ENCODE data around the gene MRGPRX2. TPM values are rescaled to one million over a fixed set of nuclear protein-coding genes. Genes with fewer than 3 reads are reported as not detected.

The MRGPRX2 gene
- total RNA-seq, 1 donor from 2014 or later = not detected

DNA sequence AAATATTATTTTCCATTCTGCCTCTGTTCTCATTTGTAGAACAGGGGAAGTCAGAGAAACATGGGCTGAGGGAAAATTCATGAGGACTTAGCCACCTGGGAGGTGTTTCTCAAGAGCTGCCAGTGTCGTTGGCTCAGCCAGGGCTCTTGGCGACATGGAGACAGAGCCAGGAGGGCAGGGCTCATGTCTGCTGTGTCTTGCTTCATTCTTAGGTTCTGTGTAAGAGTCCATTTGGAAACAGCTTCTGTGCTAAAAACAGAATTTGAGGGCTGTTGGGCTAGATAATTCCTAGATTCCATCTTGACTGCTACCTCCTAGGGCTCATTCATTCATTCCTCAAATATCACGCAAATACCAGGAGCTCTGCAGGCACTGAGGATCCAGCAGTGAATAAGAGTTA, 15.1 kb upstream of the MRGPRX2 start:
- no peak for DNase-seq

DNA sequence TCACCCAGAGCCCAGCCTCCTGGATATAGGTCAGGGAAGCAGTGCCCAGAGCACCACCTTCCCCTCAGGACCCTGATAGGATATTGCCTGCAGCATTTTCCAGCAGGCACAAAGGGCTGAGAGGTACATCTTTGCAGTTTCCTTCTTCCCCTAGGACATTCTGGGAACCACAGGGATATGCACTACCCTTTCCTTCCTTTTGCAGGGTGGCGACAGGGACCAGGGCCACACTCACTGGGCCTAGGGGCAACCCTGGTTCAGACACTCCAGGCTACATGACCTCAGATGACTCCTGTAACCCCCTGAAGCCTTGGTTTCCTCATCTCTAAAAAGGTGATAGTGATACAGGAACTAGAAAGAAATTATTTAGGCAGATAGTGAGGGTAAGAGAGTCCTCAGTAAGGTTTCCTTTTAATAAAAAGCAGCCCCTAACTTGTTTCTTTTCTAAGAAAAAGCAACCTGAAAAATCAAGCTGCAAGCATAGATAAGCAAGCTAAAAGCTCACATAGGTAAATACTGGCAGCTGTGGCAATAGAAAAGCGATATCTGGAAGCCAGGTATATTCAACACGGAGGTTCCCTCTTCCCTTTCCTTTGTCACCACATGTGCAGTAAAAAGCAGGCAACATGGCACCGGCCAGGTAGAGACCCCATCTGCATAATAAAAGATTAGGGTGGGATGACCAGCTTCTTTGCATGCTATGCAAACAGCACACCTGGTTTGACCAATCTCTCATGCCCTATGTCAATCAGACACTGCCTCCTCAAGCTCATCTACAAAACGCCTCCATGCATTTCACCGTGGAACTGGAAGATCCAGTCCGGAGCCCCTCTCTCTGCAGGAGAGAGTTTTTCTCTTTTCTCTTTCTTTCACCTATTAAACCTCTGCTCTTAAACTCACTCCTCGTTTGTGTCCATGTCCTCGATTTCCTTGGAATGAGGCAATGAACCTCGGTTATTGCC, 13.2 kb upstream of the MRGPRX2 start:
- no peak for DNase-seq

DNA sequence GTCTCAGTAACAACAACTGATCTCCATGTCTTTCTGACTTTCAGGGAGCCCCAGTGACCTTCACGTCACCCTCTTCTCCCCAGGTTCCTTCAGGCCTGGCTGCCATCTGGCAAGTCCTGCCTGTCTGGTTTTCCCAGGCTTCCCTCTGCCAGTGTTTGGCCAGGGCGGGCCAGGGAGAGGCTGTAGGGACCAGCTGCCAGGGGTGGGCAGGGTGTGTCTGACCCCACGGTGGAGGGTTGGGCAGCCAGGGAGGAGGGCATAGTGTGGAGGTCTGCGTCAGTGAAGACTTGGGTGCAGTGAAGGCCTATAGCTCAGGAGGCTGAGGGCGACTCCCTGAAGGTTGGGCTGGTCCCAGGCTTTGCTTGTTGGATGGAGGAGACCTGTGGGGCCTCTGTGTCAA, 11.9 kb upstream of the MRGPRX2 start:
- DNase-seq = no peak

DNA sequence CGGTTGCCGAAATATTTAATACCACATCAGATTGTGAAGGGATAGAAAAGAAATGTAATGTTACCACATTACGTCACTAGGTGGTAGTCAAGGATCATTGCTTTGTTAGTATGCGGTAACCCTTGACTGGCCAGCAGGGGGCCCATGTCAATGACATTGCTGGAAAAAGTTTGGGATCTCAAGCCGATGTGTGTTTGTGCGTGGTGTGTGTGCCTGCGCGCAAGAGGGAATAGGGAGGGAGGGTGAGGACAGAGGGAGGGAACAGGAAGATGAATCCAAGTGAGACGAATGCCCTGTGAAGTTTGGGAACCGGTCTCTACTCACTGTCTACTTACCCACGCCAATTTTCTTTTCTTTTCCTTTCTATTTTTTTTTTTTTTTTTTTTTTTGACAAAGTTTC, 10.7 kb upstream of the MRGPRX2 start:
- peak; percentile 31 for DNase-seq

DNA sequence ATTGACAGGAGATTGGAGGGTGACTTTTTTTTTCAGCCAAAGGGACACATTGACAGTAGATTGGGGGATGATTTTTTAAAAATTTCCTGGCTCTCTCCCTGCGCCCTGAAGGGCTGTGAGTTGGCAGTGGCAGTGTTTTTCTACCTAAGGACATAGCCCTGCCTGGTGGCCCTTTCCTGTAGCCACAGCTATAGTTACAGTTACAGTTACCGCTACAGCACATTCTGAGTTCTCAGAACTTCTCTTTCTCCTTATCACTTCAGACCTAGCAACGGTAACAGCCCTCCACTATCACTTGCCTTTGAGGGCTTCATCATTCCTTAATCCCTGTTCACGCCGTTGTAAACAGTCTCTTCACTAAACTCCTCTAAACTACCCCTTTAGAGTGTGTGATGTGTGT, 684 bp downstream of the MRGPRX2 start:
- no peak for DNase-seq

DNA sequence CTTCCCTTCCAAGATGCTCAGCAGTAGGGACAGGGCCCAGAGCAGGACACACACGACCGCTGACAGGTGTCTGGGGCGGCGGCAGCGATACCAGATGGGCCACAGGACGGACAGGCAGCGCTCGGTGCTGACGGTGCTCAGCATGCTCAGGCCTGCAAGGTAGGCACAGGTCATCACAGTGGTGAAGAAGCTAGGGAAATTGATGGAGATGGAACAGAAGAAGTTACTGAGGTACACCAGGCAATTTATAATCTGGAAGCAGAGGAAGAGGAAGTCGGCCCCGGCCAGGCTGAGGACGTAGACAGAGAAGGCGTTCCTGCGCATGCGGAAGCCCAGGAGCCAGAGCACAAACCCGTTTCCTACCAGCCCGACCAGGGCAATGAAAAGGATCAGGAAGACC, 4.6 kb downstream of the MRGPRX2 start:
- DNase-seq = no peak

DNA sequence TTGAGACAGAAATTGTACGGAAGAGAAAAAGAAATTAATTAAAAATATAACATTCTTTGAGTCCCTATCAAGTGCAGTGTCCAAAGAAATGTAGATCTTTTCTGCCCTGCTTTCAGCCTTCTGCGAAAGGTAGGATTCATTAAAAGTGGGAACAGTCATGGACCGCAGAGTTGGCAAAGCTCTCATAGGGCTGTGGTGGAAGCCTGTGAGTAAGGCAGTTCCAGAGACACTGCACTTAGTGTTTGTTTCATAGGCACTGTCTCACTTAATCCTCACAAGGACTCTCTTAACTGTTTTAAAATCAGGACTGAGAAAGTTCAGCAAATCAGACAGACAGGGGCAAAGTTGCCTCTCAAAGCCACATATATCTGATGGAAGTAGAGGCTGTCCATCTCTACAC, 5.5 kb downstream of the MRGPRX2 start:
- DNase-seq = no peak

DNA sequence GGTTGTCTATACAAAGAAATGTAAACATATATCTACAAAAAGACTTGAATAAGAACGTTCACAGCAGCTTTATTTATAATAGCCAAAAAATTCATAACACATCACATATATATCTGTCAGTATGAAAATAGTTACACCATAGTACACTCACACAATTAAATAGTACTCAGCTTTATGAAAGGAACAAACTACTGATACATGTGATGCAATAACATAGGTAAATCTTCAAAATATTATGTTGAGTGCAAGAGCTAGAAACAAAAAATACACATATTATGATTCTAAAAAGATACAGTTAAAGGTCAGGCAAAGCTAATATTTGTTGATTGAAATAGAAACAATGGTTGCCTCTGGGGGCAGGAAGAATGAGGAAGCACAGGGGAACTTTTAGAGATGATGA, 6.6 kb downstream of the MRGPRX2 start:
- DNase-seq = no peak

DNA sequence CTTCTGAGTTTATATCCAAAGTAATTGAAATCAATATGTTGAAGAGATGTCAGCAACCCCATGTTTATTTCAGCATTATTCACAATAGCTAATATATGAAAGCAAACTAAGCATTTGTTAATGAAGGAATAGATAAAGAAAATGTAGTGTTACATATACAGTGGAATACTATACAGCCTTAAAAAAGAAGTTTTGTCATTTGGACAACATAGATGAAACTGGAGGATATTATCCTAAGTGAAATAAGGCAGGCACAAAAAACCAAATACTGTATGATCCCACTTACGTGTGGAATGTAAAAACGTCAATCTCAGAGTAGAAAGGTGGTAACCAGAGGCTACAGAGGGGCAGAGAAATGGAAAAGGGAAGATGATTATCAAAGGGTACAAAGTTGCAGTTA, 10.2 kb downstream of the MRGPRX2 start:
- DNase-seq = no peak

DNA sequence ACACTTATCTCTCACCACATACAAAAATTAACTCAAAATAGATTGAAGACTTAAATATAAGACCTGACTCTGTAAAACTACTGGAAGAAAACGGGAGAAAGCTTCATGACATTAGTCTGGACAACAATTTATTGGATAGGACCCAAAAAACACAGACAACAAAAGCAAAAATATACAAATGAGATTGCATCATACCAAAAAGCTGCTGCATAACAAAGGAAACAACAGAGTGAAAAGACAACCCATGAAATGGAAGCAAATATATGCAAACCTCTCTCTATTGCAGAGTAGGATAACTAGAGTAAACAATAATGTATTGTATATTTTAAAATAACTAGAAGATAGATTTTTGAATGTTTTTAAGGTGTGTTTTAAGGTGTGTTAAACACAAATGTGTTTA, 11.2 kb downstream of the MRGPRX2 start:
- DNase-seq = no peak

DNA sequence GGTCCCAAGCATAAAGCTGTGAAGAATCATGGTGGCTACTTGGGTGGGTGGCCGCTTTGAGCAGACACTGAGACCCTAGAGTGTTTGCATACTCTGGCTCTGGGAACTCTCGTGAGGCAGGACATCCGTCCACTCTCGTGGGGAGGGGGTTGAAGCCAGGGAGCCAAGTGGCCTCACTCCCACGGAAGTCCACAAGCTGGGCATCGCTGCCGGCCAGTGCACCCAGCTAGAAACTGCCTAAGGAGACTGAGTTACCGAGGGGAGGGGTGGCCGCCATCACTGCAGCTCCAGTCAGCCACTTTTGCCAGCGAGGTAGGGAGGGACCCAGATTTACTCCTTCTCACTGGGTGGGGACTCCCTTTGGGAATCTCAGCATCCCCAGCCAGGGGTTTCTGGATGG, 20.5 kb downstream of the MRGPRX2 start:
- no peak for DNase-seq

DNA sequence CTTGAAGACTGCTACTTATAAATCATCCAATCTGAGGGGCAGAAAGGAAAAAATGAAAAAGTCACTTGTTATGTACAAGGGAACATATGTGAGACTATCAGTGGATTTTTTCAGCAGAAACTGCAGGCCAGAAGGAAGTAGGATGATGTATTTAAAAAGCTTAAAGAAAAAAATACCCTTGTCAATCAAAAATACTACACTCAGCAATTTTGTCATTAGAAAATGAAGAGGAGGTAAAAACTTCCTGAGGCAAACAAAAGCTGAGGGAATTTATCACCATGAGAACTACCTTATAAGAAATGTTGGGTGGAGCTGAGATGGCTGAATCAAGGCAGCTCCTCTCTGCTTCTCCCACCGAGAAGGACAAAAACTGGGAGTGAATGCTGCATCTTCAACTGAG, 21.1 kb downstream of the MRGPRX2 start:
- no peak for DNase-seq

DNA sequence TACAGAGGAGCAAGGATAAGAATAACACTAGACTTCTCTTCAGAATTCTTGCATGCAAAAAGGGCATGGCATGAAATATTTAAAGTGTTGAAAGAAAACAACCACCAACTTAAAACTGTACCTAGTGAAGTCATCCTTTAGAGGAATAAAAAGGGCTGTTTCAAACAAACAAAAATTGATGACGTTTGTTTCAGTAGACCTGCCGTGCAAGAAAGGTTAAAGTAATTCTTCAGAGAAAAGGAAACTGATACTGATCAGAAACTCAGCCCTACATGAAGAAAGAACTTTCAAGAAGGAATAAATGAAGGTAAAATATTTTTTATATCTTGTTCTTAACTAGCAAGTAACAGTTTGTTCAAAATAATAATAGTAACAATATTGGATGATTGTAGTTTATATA, 27.5 kb downstream of the MRGPRX2 start:
- no peak for DNase-seq

DNA sequence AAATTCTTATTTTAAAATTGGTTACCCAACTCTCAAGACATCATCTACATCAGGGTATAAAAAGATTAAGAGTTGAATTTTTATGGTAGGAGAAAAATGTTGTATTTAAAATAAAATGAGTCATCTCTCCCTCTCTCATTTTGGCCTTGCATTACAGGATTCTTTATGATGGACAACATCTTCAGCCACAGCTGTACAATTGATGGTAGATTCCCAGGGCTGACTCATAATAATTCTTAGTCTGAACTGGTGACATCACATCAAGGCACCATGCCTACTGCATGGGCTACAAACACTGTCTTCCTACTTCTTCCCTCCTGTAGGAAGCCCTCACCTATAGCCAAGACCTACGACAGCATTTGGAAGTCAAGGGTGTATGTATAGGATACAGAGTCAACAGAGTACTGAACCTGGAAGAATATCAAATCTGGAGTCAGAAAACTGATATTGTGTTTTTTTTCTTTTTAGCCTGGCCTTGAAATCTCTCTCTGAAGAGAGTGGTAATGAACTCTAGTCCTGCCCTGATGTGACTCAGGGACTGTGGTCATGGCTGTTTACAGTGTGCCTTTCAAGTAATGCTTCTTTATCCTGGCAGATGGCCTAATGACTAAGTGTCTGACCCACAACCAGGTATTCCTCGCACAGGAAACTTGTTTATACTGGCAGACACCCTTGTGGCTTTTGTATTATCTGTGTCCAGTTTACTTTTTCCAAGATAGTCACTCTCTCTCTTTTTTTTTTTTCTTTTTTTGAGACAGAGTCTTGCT, 32.5 kb downstream of the MRGPRX2 start:
- no peak for DNase-seq

DNA sequence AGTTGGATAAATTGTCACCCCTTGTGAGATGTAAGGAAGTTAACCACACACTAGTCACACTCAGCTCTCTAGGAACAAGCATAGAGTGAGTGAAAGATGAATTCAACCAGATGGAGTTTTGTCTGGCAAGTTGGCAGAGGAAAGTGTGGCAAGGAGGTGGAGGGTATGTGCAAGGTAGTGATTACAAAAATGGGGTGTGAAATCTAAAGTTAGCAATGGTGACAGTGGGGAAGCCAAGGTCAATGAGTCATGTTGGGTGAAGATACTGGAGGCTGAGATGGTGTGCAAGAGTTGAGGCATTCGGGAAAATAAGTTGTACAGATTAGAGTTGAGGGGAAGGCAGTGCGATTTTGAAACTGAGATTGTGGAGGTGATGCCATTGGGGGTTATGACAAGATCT, 33.7 kb downstream of the MRGPRX2 start:
- no peak for DNase-seq

DNA sequence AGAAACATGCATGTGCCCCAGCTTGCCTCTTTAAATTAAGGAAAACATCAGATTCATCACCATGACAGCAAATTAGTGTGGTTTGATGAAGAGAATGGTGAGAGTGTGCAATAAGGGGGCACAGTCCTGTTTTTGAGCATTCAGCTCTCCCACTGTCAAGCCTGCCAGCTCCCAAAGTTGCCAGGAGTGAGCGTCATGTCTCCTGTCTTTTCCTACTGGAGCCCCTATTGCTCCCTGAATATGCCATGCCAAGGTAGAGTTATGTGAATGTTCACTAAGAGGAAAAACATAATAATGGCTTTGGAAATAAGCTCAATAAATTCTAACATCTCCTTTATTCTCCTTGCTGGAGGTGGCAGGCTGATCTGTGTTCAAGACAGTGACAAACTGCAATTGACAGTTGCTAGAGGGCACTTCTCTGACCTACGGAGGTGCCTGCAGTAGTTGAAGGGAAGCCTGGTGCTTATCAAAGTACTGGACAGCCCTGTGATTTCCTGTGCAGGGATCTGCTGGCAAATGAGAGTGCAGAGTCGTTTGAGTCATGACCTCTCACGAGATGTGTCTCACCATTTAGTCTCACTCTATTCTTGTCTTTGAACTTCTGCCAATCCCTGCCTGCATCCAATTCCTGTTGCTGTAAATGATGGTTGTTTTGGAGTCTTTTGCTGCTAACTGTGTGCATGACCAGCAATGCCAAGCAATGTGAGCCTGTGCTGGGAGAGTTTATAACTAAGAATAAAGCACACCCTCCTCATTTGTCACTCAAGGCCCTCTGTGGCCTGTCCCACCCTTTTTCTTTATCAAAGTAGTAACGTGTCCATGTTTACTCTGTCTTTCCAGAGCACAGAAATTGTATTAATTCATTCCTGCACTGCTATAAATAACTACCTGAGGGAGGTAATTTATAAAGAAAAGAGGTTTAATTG, 34.8 kb downstream of the MRGPRX2 start:
- no peak for DNase-seq

DNA sequence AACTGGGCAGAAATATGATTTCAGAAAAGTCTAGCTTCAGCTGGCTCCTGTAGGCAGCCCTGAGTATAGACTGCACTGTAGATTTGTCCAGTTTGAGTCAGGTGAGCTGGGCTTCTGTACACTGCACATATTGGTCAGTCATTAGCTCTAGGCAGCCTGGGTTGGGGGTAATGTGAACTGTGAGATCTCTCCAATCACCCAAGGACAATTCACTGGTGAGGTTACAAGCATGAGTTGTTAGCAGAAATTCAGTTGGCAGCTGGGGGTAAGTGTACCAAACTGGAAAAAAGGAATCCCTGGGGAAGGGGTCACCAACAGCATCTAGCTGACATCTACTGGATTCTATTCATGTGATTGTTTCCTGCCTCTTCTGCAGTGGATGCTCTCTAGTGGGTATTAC, 39.7 kb downstream of the MRGPRX2 start:
- no peak for DNase-seq

DNA sequence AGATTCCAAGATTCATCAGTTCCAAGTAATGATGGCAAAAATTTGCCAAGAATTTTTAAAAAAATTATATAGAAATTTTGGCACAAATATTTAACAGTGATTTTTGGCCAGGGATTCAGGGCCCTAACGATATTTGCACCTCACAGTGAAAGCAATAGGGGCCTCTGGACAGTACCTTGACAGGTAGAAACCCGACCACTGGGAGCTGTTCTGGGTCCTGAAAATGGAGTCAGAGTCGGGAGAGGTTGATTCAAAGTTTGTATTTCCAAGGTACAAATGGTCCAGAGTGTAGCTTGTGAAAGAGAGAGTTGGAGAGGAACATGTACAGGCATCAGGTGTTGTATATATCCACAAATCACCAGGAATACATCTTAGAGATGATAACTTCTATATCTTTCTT, 41.6 kb downstream of the MRGPRX2 start:
- no peak for DNase-seq

DNA sequence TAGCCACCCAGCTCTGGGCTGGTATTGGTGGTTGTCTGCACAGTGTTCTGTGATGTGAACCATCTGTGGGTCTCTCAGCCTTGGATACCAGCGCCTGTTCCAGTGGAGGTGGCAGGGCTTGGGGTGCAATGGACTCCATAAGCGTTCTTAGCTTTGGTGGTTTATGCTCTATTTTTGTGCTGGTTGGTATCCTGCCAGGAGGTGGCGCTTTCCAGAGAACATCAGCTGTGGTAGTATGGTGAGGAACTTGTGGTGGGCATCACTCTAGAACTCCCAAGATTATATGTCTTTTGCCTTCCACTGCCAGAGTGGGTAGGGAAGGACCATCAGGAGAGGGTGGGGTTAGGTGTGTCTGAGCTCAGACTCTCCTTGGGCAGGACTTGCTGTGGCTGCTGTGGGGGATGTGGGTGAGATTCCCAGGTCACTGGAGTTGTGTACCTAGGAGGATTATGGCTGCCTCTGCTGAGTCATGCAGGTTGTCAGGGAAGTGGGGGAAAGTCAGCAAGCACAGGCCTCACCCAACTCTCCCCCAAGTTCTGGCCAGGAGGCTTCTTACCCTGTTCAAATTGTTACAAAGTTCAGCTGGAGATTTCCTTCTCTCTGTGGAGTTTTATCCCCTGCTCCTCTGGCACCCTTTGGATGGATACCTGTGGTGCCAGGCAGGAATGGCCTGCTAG, 47.2 kb downstream of the MRGPRX2 start:
- DNase-seq = no peak

DNA sequence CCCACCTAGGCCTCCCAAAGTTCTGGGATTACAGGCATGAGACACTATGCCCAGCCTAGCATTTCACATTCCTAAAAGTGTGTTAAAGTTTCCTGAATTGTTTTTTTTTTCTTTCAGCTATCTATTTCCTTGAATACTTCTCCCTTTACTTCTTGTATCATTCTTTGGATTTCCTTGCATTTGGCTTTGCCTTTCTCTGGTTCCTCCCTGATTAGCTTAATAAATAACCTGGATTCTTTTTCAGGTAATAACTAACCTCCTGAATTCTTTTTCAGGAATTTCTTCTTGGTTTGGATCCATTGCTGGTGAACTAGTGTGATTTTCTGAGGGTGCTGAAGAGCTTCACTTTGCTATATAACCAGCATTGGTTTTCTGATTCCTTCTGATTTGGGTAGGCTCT, 47.9 kb downstream of the MRGPRX2 start:
- DNase-seq = no peak

Data from occipital lobe (tissue), 2 donors.